GM19324 (cell line): ENCODE measurements around the gene SEPTIN5.

Experiments used
- ATAC-seq: cut with Tn5 transposase; IDR thresholded peaks from one replicate; pipeline ENCODE4 v1.9.1; 2021; ENCODE audit warnings: mild to moderate bottlenecking, moderate library complexity; ENCODE audit not compliant: unreplicated experiment, low FRiP score

Gene SEPTIN5

GRCh38 chr22:19757985-19758895 lies 43.9 kb downstream of the SEPTIN5 start:
- no peak for ATAC-seq

- ATAC-seq: no peak
Measured at GRCh38 chr22:19758896-19759426, 44.7 kb downstream of the SEPTIN5 start.

DNA sequence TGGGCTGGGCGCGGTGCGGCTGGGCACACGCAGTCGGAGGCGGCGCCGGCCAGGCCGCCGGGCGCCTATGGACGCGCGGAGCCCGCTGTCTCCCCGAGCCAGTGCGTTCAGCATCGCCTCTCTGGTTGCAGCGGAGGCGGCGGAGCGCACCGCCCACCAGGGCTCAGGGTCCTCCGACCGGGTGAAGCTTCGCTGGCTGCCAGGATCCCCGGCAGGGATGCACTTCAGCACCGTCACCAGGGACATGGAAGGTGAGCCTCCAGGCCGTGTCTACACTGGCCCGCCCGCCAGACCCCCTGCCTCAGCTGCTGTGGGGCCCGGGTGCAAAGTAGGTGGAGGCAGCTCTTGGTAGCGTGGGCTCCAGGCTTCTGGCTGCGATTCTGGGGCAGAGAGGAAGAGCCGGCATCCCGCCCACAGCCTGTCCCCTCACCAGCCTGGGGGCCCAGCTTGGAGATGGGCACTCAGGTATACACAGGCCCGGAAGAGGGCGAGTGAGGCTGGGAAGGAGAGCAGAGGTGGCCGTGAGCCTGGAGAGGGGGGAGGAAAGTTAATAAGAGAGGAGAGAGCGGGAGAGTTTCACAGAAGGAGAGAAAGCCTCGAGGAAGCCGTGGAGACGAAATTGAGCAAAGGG lies 45.2 kb downstream of the SEPTIN5 start:
- no peak for ATAC-seq

- ATAC-seq: no peak
Measured at GRCh38 chr22:19760058-19760950, 46.0 kb downstream of the SEPTIN5 start, which contains the start of gene TBX1. Gene TBX1 (plus strand): TSS chr22:19760778. CDS start chr22:19760844, 66 bp downstream.

- no peak for ATAC-seq
Measured at GRCh38 chr22:19760951-19761724, 46.8 kb downstream of the SEPTIN5 start.

DNA sequence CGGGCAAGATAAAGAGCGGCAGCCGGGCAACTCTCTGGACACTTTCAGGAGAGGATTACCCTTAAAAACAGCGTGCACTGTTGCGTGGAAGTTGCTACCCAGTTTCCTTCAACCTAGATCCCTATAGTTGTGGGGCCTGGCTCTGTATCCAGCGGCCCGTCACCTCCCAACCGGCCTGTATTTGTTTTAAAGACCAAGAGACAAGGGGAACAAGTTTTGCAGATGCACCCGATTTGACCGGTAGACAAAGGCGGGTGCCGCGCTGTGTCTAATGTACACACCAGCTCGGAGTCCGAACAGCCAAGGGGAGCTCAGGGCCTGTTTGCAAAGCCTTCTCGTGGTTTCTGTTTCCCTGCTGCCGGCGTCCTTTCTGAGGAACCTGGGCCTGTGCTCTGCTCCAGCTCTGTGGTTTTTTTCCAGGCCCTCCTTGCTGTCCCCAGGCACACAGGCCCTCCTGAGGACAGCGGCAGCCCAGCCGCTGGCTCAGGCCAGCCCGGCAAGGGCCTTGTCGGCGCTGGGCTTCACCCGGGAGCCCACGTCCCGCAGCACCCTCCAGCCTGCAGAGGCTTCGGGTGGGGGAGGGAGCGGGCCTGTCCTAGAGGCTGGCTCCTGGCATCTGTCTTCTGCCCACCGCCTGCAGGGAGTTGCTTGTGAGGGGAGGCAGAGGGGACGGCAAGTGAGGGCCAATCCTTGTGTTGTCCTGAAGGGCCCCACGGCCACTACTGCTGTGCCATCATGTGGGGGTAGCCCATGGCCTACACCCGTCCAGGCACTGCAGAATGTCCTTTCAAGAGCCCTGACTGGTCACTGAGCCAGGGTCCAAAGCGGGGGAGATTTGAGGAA lies 47.6 kb downstream of the SEPTIN5 start:
- no peak for ATAC-seq

- ATAC-seq: no peak
Measured at GRCh38 chr22:19762568-19763457, 48.5 kb downstream of the SEPTIN5 start.

- no peak for ATAC-seq
Measured at GRCh38 chr22:19763458-19764298, 49.4 kb downstream of the SEPTIN5 start.

DNA sequence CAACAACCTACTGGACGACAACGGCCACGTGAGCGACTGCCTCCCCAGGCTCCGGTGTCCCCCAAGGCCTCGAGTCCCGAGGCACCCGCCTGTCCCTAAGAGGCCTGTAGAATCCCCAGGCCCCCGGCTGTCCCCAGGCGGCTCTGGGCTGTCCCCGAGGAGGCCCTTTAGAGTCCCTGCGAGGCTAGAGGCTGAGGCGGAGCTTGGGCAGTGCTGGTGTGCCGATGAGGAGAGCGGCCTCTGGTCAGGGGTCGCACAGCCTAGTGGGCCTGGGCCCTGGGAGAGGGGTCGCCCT lies 49.9 kb downstream of the SEPTIN5 start:
- ATAC-seq: no peak

DNA sequence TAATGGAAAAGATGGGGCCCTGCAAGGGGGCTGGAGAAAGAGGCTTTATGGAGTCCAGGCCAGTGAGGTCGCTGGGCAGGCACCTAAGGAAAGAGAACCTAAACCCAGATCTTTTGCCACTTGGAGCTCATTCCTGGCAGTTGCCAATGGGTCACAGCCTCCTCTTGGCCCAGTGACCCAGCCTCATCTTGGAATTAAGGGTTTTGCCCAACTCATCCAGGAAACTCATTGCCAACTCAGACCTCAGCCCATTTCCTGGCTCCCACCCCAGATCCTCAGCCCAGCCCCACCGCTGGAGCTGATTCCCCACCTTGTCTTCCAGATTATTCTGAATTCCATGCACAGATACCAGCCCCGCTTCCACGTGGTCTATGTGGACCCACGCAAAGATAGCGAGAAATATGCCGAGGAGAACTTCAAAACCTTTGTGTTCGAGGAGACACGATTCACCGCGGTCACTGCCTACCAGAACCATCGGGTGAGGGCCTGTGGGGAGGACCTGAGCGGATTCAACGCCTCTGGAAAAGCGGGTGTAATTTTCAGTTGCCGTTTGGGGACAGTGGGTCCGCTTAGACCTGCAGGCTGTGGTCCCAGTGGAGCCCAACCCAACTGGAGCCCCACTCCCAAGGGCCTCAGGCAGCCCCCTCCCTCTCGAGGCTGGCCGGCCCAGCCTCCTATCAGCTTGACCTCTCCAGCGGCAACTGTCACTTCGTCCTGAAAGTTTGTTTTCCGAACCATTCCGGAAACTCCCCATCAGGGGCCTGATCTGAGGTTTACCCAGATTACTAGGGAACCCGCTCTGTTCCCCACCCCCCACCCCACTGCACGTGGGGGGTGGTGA lies 50.6 kb downstream of the SEPTIN5 start:
- no peak for ATAC-seq

GRCh38 chr22:19765477-19766239 lies 51.4 kb downstream of the SEPTIN5 start:
- ATAC-seq: no peak

DNA sequence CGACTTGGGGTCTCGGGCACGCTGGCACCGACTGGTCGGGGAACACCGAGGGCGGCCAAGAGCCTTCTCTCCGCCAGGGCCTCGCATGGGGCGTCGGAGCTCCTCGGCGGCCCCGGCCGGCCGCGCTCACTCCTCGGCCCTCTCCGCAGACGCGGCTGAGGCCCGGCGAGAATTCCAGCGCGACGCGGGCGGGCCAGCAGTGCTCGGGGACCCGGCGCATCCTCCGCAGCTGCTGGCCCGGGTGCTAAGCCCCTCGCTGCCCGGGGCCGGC lies 51.9 kb downstream of the SEPTIN5 start:
- no peak for ATAC-seq

GRCh38 chr22:19766511-19767426 lies 52.5 kb downstream of the SEPTIN5 start:
- no peak for ATAC-seq

DNA sequence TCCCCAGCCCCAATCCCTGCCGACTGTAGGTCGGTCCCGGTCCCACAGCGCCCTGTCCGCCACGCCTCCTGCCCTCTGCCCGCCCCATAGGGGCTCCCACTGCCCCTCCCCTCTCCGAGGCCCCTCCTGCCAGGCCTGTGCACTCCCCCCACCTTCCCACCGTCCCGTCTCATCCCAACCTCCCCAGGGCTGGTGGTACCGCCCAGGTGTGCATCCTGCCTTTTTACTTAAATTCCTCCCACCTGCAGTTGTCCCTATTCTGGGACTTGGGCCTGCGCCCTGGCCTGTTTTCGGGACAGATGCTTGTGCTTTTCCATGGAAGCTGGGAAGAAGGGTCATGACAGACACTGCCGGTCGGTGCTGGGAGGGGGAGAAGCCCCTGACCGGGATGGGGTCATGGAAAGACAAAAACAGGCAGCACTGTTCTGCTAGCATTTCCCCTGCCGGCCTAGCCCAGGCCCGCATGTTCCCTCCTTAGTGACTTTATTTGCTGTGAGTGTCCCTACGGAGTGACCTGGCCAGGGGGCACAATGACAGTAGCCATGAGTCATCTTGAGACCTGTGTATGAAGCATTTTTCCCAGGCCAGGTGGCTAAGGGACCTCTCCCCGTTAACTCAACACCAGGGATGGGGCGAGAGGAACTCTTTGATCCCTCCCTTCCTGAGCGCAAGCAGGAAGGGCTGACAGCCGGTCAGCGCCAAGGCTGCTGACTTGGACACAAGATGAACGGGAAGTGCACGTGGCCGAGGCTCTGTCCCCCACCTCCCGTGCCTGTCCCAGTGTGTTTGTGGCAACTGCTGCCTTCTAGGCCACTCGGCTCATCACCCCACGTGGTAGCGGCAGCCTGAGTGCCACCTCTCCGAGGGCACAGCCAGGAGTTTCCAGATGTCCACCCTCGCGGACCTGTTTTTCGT lies 53.4 kb downstream of the SEPTIN5 start:
- no peak for ATAC-seq
